ENCODE results near the gene MYT1. TPM values are rescaled to one million over a fixed set of nuclear protein-coding genes. Genes with fewer than 3 reads are reported as not detected.

Gene MYT1
- total and polyA plus RNA-seq, 2 donors (not counting 1 experiment from before 2014, with no cell fraction given), result not detected

DNA sequence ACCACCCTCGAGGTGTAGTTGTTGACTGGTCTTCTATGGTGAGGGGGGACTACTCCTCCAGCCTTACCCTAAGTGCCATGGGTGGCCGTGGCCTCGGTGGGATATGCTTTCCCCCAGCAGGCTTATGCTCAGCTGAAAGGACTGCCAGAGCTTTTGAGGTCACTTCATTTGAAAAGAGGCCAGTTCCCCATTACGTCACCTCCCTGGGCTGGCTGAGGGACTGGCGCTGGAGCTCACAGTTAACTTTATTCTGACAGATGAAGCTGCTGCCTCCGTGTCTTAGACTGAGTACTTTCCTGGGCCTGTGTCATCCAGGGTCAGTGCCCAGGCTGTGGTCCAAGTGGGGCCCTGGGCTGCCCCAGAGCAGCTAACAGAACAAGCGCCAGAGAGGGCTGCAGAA, 48.5 kb downstream of the MYT1 start:
- Histone ChIP-seq H3K79me2 (ENCODE audit: control insufficient read depth, insufficient read depth, low read length) (no peaks in the 10 kb centered on the region), H2AFZ (ENCODE audit: low read length) (no peak overlapping the region), H3K4me1 (ENCODE audit: control insufficient read depth, extremely low read depth, insufficient read depth, low read length) (no peaks in the 10 kb centered on the region), H3K4me3 (replicated peaks in 1 of 4; ENCODE audit: control extremely low read depth in 1 of 4, insufficient read depth in 1 of 4, low read depth in 3 of 4, low read length in 4 of 4) (no peak overlapping the region), H3K4me2 (ENCODE audit: extremely low read depth, insufficient read depth, low read length) (no peak overlapping the region), H3K9me3 (ENCODE audit: control insufficient read depth, insufficient read depth, low read depth, low read length) (no peaks in the 10 kb centered on the region), H3K27me3 (ENCODE audit: control insufficient read depth, insufficient read depth, low read length) (peaks cover 9% of the 10 kb centered on the region), H3K27ac (ENCODE audit: insufficient read depth, low read length) (no peak overlapping the region), H3K36me3 (ENCODE audit: control insufficient read depth, insufficient read depth, low read length) (no peaks in the 10 kb centered on the region), H3K9ac (ENCODE audit: insufficient read depth, low read length) (no peak overlapping the region), H4K20me1 (ENCODE audit: control insufficient read depth, extremely low read depth, insufficient read depth, low read length) (no peaks in the 10 kb centered on the region)
- TF ChIP-seq, protein P1, sequence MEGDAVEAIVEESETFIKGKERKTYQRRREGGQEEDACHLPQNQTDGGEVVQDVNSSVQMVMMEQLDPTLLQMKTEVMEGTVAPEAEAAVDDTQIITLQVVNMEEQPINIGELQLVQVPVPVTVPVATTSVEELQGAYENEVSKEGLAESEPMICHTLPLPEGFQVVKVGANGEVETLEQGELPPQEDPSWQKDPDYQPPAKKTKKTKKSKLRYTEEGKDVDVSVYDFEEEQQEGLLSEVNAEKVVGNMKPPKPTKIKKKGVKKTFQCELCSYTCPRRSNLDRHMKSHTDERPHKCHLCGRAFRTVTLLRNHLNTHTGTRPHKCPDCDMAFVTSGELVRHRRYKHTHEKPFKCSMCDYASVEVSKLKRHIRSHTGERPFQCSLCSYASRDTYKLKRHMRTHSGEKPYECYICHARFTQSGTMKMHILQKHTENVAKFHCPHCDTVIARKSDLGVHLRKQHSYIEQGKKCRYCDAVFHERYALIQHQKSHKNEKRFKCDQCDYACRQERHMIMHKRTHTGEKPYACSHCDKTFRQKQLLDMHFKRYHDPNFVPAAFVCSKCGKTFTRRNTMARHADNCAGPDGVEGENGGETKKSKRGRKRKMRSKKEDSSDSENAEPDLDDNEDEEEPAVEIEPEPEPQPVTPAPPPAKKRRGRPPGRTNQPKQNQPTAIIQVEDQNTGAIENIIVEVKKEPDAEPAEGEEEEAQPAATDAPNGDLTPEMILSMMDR (conservative IDR thresholded peaks at IDR 0.05 in 1 of 2, IDR thresholded peaks at IDR 0.05 in 1 of 2; ENCODE audit: low read depth in 1 of 2, low read length in 2 of 2), result no peak
- TF ChIP-seq EZH2 (IDR thresholded peaks at IDR 0.05; ENCODE audit: low read length, missing control alignments), result no peak
- DNase-seq (ENCODE audit: low read depth in 2 of 2), result peak; percentile 52 to 80

DNA sequence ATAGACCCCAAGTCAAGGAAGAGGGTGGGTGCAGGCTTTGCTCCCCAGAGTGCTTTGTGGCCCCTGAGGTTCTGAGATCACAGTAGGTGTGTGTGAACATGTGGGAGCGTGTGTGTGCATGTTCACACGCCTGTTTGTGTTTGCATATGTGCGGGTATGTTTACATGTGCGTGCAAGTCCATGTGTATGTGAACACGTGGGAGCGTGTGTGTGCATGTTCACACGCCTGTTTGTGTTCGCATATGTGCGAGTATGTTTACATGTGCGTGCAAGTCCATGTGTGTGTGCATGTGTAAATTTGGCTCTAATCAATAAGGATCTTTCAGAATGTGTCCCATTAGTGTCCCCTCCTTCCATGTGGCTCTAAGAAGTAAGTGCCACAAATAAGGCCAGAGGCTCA, 49.9 kb downstream of the MYT1 start:
- Histone ChIP-seq H3K4me1 (ENCODE audit: control insufficient read depth, extremely low read depth, insufficient read depth, low read length) (no peaks in the 10 kb centered on the region), H3K27me3 (ENCODE audit: control insufficient read depth, insufficient read depth, low read length) (peaks cover 13% of the 10 kb centered on the region), H3K27ac (ENCODE audit: insufficient read depth, low read length) (no peak overlapping the region), H4K20me1 (ENCODE audit: control insufficient read depth, extremely low read depth, insufficient read depth, low read length) (no peaks in the 10 kb centered on the region), H3K9ac (ENCODE audit: insufficient read depth, low read length) (no peak overlapping the region), H3K4me3 (replicated peaks in 1 of 4; ENCODE audit: control extremely low read depth in 1 of 4, insufficient read depth in 1 of 4, low read depth in 3 of 4, low read length in 4 of 4) (no peak overlapping the region), H3K9me3 (ENCODE audit: control insufficient read depth, insufficient read depth, low read depth, low read length) (no peaks in the 10 kb centered on the region), H2AFZ (ENCODE audit: low read length) (no peak overlapping the region), H3K79me2 (ENCODE audit: control insufficient read depth, insufficient read depth, low read length) (no peaks in the 10 kb centered on the region), H3K36me3 (ENCODE audit: control insufficient read depth, insufficient read depth, low read length) (no peaks in the 10 kb centered on the region), H3K4me2 (ENCODE audit: extremely low read depth, insufficient read depth, low read length) (no peak overlapping the region)
- TF ChIP-seq, protein P1 (conservative IDR thresholded peaks at IDR 0.05 in 1 of 2, IDR thresholded peaks at IDR 0.05 in 1 of 2; ENCODE audit: low read depth in 1 of 2, low read length in 2 of 2), result no peak
- no peak for TF ChIP-seq EZH2 (IDR thresholded peaks at IDR 0.05; ENCODE audit: low read length, missing control alignments)
- no peak for DNase-seq (ENCODE audit: low read depth in 2 of 2)

DNA sequence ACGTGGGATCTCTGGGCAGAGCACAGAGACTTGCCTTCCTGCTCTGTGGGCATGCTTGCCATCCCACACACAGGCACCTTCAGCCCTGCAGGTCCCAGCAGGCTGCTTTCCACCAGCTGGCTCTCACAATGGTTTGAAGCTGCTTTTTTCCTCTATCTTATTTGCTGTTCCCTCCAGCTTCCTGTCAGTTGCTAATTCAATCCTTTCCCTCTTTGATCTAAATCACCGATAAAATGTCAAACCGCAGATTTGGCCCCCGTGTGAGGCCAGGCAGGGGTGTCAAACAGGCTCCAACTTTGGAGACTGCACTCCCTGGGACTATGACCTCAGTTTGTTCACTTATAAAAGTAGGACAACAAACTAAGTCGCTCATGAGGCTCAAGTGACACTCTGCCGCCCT, 50.7 kb downstream of the MYT1 start:
- H3K36me3 ChIP-seq (ENCODE audit: control insufficient read depth, insufficient read depth, low read length), result no peaks in the 10 kb centered on the region
- H3K4me3 ChIP-seq (replicated peaks in 1 of 4; ENCODE audit: control extremely low read depth in 1 of 4, insufficient read depth in 1 of 4, low read depth in 3 of 4, low read length in 4 of 4), result no peak overlapping the region
- peaks cover 21% of the 10 kb centered on the region for H3K27me3 ChIP-seq (ENCODE audit: control insufficient read depth, insufficient read depth, low read length)
- DNase-seq (ENCODE audit: low read depth in 2 of 2), result no peak
- no peak overlapping the region for H3K27ac ChIP-seq (ENCODE audit: insufficient read depth, low read length)
- no peaks in the 10 kb centered on the region for H3K4me1 ChIP-seq (ENCODE audit: control insufficient read depth, extremely low read depth, insufficient read depth, low read length)
- no peak overlapping the region for H3K9ac ChIP-seq (ENCODE audit: insufficient read depth, low read length)
- no peak overlapping the region for H3K4me2 ChIP-seq (ENCODE audit: extremely low read depth, insufficient read depth, low read length)
- no peak overlapping the region for H2AFZ ChIP-seq (ENCODE audit: low read length)
- TF ChIP-seq EZH2 (IDR thresholded peaks at IDR 0.05; ENCODE audit: low read length, missing control alignments), result no peak
- TF ChIP-seq, protein P1 (conservative IDR thresholded peaks at IDR 0.05 in 1 of 2, IDR thresholded peaks at IDR 0.05 in 1 of 2; ENCODE audit: low read depth in 1 of 2, low read length in 2 of 2), result no peak
- H3K9me3 ChIP-seq (ENCODE audit: control insufficient read depth, insufficient read depth, low read depth, low read length), result no peaks in the 10 kb centered on the region
- no peaks in the 10 kb centered on the region for H3K79me2 ChIP-seq (ENCODE audit: control insufficient read depth, insufficient read depth, low read length)
- no peaks in the 10 kb centered on the region for H4K20me1 ChIP-seq (ENCODE audit: control insufficient read depth, extremely low read depth, insufficient read depth, low read length)
